Measurements from ENCODE around the gene NEIL3.

The NEIL3 gene

DNA sequence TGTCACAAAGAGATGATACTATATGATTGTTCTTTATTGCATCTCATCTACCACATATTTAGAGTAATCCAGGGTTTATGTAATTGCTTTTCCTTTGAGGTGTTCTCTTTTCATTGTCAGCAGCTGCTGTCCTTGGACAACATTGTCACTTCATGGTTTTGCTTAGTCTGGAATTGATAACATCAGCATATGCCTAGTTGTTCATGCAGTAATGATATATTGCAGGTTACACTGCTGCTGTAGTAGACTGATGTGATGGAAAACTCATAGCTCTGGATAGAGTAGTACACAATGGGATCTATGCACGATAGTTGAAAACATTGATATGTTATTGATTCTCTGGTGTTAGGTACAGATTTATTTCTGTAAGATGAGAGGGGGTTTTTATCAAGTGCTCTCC is 13.7 kb downstream of the NEIL3 start:
- DNase-seq (ENCODE audit: low read depth), result no peak
- no peak overlapping the region for H3K4me3 ChIP-seq (ENCODE audit: low read length)
- TF ChIP-seq, protein P1, sequence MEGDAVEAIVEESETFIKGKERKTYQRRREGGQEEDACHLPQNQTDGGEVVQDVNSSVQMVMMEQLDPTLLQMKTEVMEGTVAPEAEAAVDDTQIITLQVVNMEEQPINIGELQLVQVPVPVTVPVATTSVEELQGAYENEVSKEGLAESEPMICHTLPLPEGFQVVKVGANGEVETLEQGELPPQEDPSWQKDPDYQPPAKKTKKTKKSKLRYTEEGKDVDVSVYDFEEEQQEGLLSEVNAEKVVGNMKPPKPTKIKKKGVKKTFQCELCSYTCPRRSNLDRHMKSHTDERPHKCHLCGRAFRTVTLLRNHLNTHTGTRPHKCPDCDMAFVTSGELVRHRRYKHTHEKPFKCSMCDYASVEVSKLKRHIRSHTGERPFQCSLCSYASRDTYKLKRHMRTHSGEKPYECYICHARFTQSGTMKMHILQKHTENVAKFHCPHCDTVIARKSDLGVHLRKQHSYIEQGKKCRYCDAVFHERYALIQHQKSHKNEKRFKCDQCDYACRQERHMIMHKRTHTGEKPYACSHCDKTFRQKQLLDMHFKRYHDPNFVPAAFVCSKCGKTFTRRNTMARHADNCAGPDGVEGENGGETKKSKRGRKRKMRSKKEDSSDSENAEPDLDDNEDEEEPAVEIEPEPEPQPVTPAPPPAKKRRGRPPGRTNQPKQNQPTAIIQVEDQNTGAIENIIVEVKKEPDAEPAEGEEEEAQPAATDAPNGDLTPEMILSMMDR (IDR thresholded peaks at IDR 0.05; ENCODE audit: insufficient read depth, low read depth, low read length, missing control alignments), result no peak

DNA sequence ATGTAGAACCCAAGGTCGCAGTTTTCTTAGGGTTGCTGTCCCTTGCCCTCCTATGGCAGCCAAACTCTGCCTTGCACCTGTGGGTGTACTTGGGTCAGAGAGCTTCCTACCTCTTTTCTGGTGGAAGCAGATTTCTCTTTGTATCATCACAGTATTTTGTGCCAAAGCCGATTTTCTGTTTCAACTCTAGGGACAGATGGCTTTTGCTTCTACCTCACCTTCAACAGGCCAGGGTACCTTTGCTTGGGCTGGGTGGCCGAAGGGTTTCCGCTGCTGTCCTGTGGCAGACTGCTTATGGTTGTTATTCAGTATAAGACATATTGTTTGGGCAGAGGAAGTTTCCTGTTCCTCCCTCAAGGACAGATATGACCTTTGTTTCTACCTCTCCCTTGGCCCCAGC is 22.4 kb downstream of the NEIL3 start:
- TF ChIP-seq, protein P1 (IDR thresholded peaks at IDR 0.05; ENCODE audit: insufficient read depth, low read depth, low read length, missing control alignments), result no peak
- no peak overlapping the region for H3K4me3 ChIP-seq (ENCODE audit: low read length)
- DNase-seq (ENCODE audit: low read depth), result no peak

DNA sequence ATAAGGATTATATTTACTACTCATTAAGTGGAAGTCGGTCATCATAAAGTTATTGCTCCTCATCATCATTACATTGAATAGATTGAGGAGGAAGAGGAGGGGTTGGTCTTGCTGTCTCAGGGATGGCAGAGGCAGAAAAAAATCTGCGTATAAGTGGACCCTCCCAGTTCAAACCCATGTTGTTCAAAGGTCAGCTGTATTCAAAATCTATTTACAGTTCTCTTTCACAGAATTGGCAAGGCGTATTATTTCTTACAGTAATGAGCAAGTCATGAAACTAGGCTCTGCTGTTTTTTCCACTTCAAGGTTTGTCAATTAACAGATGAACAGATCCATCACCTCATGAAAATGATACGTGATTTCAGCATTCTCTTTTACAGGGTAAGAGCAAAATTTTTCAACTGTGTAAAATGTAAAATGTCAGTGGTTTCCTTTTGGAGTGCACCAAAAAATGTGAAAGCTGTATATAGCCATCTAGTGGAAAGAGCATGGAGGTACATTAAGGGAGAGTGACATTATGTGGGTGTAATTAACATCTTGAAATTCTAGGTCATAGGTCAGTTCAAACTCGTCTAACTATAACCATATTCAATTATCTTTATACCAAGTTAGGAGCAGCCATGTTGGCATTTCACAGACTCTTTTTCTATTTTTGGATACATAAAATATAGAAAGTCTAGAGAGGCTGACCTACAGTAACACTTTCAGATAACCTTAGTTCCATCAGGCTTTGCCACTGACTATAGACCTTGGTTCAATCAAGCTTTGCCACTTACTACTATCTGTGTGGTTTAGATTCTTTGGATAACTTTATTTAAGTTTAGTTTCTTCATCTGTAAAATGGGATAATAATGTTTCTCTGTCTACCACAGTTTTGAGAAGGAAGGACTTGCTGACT is 30.1 kb downstream of the NEIL3 start:
- DNase-seq (ENCODE audit: low read depth), result peak; percentile 54
- TF ChIP-seq, protein P1 (IDR thresholded peaks at IDR 0.05; ENCODE audit: insufficient read depth, low read depth, low read length, missing control alignments), result peak; percentile 65
- no peak overlapping the region for H3K4me3 ChIP-seq (ENCODE audit: low read length)

DNA sequence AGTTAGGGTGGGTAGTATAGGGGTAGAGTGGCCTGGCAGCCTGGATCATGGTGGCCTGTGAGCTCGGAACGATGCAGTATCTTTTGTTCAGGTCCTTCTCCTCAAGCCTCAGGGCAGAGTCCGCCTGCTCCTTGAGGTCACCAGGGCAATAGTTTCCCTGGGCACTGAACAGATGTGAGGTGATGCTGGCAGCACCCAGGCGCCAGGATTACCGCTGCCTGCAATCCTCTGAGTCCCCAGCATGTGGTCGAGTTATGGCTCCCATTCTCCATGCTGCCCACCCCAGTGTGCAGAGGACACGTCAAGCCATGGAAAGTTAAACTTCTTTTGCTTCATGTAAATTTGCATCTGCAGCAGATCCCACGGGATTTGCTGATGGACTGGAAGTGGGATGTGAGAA is 38.7 kb downstream of the NEIL3 start:
- no peak overlapping the region for H3K4me3 ChIP-seq (ENCODE audit: low read length)
- no peak for DNase-seq (ENCODE audit: low read depth)
- TF ChIP-seq, protein P1 (IDR thresholded peaks at IDR 0.05; ENCODE audit: insufficient read depth, low read depth, low read length, missing control alignments), result no peak

DNA sequence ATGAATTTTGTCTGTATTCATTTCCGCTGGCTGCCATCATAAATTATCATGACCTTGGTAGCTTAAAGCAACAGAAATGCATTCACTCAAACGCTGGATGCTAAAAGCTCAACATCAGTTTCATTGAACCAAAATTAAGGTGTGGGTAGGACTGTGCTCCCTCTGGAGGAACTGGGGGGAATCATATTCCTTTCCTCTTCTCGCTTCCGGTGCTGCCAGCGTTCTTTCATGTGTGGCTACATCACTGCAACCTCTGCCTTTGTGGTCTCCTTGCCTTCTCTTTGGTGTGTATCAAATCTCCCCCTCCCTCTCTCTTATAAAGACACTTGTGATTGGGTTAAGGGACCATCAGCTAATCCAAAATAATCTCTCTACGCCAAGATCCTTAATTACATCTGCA is 39.5 kb downstream of the NEIL3 start:
- no peak for DNase-seq (ENCODE audit: low read depth)
- TF ChIP-seq, protein P1 (IDR thresholded peaks at IDR 0.05; ENCODE audit: insufficient read depth, low read depth, low read length, missing control alignments), result no peak

DNA sequence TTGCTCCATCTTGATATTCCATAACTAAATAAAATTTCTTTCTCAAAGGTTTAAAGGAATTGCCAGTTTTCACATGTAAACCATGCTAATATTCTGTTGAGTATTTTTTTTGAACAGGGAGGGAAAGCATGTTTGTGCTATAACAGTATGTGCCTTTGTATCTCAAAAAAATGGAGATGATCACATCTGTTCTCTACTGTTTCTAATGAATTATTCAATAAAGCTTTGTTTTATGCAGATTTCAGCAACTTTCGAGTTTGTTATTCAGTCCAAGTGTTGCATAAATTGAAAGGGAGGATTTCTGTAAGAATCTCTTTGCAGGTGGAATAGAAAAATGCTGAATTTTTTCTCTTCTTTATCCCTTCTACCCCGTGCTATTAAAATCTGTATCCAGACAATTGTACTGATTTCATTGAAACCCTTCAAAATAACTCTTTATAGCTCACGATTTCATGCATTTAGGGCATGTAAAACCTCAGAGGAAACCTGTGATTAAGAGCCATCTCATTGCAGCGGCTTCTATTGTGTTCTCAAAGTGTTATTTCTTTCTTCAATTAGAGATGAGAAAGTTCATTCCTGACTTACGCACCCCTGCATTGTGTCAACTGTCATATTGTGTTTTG is 42.1 kb downstream of the NEIL3 start:
- no peak overlapping the region for H3K4me3 ChIP-seq (ENCODE audit: low read length)
- TF ChIP-seq, protein P1 (IDR thresholded peaks at IDR 0.05; ENCODE audit: insufficient read depth, low read depth, low read length, missing control alignments), result no peak
- DNase-seq (ENCODE audit: low read depth), result no peak

More for the DNA sequence above, 39.5 kb downstream of the NEIL3 start:
- no peak overlapping the region for H3K4me3 ChIP-seq (ENCODE audit: low read length)

Measured in epithelial cell of esophagus (primary cell).